Renal cortical epithelial cell (primary cell): ENCODE results near the gene BCL2L1. TPM values are rescaled to one million over a fixed set of nuclear protein-coding genes. Genes with fewer than 3 reads are reported as not detected.
A peak's percentile ranks its signal among the peaks of the same experiment; 100 is the strongest.
"Not testable (repeated sequence)": the region's sequence is repeated elsewhere in the genome, so short reads cannot be mapped to it uniquely, and the experiment has no call there.

ENCODE experiments used
- DNase-seq: peaks from one replicate; pipeline ENCODE4 v3.0.0-alpha.2; 2011; ENCODE audit warnings: low read depth
- total RNA-seq: library from RNA; depleted of rRNA; stranded (reverse); fragments of >200 nt; gene quantifications from 2 replicates; pipeline ENCODE4 v1.2.3, GENCODE V29; 2014

Gene BCL2L1
- 182 and 222 TPM in 2 replicates for total RNA-seq

GRCh38 chr20:31722257-31723068 is at the start of gene BCL2L1:
BCL2L1 (minus strand) TSS chr20:31722868; CDS start chr20:31722218, 650 bp downstream.
- DNase-seq, result peak; percentile 80

GRCh38 chr20:31770243-31770642 is 47.6 kb upstream of the BCL2L1 start:
- DNase-seq, result no peak

GRCh38 chr20:31769681-31770080 is 47.0 kb upstream of the BCL2L1 start:
- no peak for DNase-seq

- no peak for DNase-seq
Observed at GRCh38 chr20:31767805-31768204, 45.1 kb upstream of the BCL2L1 start.

GRCh38 chr20:31764641-31765305 is 42.1 kb upstream of the BCL2L1 start:
- no peak for DNase-seq

- DNase-seq, result peak; percentile 39
Observed at GRCh38 chr20:31760519-31761240, 38.0 kb upstream of the BCL2L1 start.

GRCh38 chr20:31759836-31760518 is 37.3 kb upstream of the BCL2L1 start:
- DNase-seq, result no peak

- DNase-seq, result no peak
Observed at GRCh38 chr20:31758991-31759390, 36.3 kb upstream of the BCL2L1 start.

GRCh38 chr20:31758521-31758920 is 35.9 kb upstream of the BCL2L1 start:
- no peak for DNase-seq

GRCh38 chr20:31757254-31757653 is 34.6 kb upstream of the BCL2L1 start:
- no peak for DNase-seq

GRCh38 chr20:31751126-31751525 is 28.5 kb upstream of the BCL2L1 start:
- peak; percentile 92 for DNase-seq

GRCh38 chr20:31749223-31749622 is 26.6 kb upstream of the BCL2L1 start:
- no peak for DNase-seq

GRCh38 chr20:31747640-31748039 is 25.0 kb upstream of the BCL2L1 start:
- no peak for DNase-seq

- DNase-seq, result not testable (repeated sequence)
Observed at GRCh38 chr20:31747028-31747427, 24.4 kb upstream of the BCL2L1 start.

- no peak for DNase-seq
Observed at GRCh38 chr20:31746068-31746878, 23.6 kb upstream of the BCL2L1 start.

GRCh38 chr20:31740656-31741323 is 18.1 kb upstream of the BCL2L1 start:
- no peak for DNase-seq

GRCh38 chr20:31740208-31740607 is 17.5 kb upstream of the BCL2L1 start:
- peak; percentile 67 for DNase-seq

- no peak for DNase-seq
Observed at GRCh38 chr20:31739550-31739977, 16.9 kb upstream of the BCL2L1 start.

GRCh38 chr20:31738729-31739549 is 16.3 kb upstream of the BCL2L1 start, which contains the start of gene TPX2:
TPX2 (plus strand) TSS chr20:31739290; CDS start chr20:31757477, 18,187 bp downstream.
- peak; percentile 95 for DNase-seq
